ENCODE data around the gene ESD.

DNA sequence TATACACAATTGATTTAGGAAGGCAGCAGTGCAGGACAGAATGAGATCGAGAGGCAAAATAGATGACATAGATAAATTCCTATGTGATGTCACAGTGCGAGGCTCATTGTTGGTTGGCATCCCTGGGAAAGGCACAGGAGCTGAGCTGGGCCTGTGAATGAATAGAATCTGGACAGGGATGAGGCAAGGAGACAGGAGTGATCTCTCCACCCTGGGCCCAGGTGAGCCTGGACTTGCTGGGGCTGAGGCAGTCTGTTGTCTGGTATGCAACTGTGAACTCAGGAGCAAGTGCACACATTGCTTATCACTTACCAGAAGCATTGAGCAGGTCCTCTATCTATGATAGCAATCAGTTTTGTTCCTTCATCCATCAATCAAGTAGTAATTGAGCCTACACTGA lies 48.2 kb upstream of the ESD start:
- TF ChIP-seq CTCF (IDR thresholded peaks at IDR 0.05) (no peak), POLR2AphosphoS5 (IDR thresholded peaks at IDR 0.05; ENCODE audit: low read depth, low read length) (no peak), SIN3A (IDR thresholded peaks at IDR 0.05; ENCODE audit: borderline replicate concordance, insufficient read depth, low read depth, low read length) (no peak)
- TF ChIP-seq, protein P1, sequence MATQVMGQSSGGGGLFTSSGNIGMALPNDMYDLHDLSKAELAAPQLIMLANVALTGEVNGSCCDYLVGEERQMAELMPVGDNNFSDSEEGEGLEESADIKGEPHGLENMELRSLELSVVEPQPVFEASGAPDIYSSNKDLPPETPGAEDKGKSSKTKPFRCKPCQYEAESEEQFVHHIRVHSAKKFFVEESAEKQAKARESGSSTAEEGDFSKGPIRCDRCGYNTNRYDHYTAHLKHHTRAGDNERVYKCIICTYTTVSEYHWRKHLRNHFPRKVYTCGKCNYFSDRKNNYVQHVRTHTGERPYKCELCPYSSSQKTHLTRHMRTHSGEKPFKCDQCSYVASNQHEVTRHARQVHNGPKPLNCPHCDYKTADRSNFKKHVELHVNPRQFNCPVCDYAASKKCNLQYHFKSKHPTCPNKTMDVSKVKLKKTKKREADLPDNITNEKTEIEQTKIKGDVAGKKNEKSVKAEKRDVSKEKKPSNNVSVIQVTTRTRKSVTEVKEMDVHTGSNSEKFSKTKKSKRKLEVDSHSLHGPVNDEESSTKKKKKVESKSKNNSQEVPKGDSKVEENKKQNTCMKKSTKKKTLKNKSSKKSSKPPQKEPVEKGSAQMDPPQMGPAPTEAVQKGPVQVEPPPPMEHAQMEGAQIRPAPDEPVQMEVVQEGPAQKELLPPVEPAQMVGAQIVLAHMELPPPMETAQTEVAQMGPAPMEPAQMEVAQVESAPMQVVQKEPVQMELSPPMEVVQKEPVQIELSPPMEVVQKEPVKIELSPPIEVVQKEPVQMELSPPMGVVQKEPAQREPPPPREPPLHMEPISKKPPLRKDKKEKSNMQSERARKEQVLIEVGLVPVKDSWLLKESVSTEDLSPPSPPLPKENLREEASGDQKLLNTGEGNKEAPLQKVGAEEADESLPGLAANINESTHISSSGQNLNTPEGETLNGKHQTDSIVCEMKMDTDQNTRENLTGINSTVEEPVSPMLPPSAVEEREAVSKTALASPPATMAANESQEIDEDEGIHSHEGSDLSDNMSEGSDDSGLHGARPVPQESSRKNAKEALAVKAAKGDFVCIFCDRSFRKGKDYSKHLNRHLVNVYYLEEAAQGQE (IDR thresholded peaks at IDR 0.05; ENCODE audit: insufficient read depth in 1 of 2, low read depth in 2 of 2, low read length in 1 of 2), result no peak
